Measurements from ENCODE around the gene SIGLEC10. TPM values are rescaled to one million over a fixed set of nuclear protein-coding genes. Genes with fewer than 3 reads are reported as not detected.

Gene SIGLEC10
- total RNA-seq, 1 donor from 2014 or later, result not detected

GRCh38 chr19:51365211-51365964 lies 52.1 kb downstream of the SIGLEC10 start:
- peak overlapping the region; percentile 85 for H3K4me3 Mint-ChIP-seq

DNA sequence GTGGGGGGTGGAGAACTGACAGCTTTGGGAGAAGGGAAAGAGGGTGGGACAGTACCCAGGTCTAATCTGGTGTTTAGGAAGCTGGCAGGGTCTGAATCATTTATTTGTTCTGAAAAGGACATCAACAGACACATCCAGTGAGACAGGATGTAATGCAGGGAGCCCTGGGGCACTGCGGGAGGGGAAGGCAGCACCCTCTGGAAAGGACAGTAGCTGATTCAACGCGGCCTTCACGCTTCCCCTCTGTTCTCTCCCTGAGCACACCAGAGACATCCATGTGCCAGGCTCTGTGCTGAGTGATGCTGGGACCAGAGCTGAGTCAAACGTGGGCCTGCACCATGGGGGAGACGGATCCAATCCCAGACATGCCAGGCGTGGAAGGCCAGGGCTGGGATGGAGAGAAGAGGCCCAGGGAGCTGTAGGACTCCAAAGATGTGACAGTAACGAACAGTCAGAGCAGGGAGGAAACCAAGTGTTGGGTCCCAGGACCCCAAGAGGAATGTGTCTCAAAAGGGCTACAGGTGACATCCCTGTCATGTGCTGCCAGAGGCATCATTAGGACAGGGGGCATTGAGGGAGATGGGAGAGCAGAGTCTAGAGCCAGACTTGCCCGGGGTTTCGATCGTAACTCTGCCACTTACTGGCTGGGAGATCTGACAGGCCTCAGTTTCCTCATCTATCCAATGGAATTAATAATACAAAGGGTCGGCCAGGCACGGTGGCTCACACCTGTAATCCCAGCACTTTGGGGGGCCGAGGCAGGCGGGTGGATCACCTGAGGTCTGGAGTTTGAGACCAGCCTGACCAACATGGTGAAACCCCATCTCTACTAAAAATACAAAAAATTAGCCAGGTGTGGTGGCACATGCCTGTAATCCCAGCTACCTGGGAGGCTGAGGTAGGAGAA lies 53.0 kb downstream of the SIGLEC10 start:
- Mint-ChIP-seq H3K36me3 (no peaks in the 10 kb centered on the region), H3K4me1 (peaks cover 30% of the 10 kb centered on the region), H3K4me3 (peak overlapping the region; percentile 38), H3K9me3 (no peaks in the 10 kb centered on the region), H3K27me3 (ENCODE audit: low read depth) (no peaks in the 10 kb centered on the region), H3K27ac (peak overlapping the region; percentile 34)
- no peak for DNase-seq (ENCODE audit: low spot score in 2 of 2, unreplicated experiment in 2 of 2)
- no peak for TF ChIP-seq CTCF (IDR thresholded peaks at IDR 0.05; ENCODE audit: unreplicated experiment)

More at GRCh38 chr19:51365211-51365964, 52.1 kb downstream of the SIGLEC10 start:
- Mint-ChIP-seq H3K9me3 (no peaks in the 10 kb centered on the region), H3K27ac (peak overlapping the region; percentile 91), H3K36me3 (no peaks in the 10 kb centered on the region), H3K4me1 (peaks cover 29% of the 10 kb centered on the region), H3K27me3 (ENCODE audit: low read depth) (peaks cover 2% of the 10 kb centered on the region)
- DNase-seq (ENCODE audit: low spot score in 2 of 2, unreplicated experiment in 2 of 2), result no peak
- no peak for TF ChIP-seq CTCF (IDR thresholded peaks at IDR 0.05; ENCODE audit: unreplicated experiment)

- no peak overlapping the region for H3K4me3 Mint-ChIP-seq
- H3K9me3 Mint-ChIP-seq, result no peaks in the 10 kb centered on the region
- no peak overlapping the region for H3K27ac Mint-ChIP-seq
- no peaks in the 10 kb centered on the region for H3K27me3 Mint-ChIP-seq (ENCODE audit: low read depth)
- TF ChIP-seq CTCF (IDR thresholded peaks at IDR 0.05; ENCODE audit: unreplicated experiment), result no peak
- peaks cover 30% of the 10 kb centered on the region for H3K4me1 Mint-ChIP-seq
- no peaks in the 10 kb centered on the region for H3K36me3 Mint-ChIP-seq
- DNase-seq (ENCODE audit: low spot score in 2 of 2, unreplicated experiment in 2 of 2), result no peak
These were observed 56.2 kb downstream of the SIGLEC10 start for GRCh38 chr19:51361239-51361638.

Other genes starting within 250 kb of the SIGLEC10 start
- gene CD33, start 192.6 kb downstream of the SIGLEC10 start, total RNA-seq, result not detected in 3 replicates
- not detected in 3 replicates for gene SIGLECL1, start 166.6 kb downstream of the SIGLEC10 start, total RNA-seq
- gene IGLON5, start 106.0 kb downstream of the SIGLEC10 start, total RNA-seq, result 24.9 to 25.9 TPM (median 25.1 TPM) in 3 replicates
- 8.1 to 8.9 TPM (median 8.6 TPM) in 3 replicates for gene VSIG10L, start 75.5 kb downstream of the SIGLEC10 start, total RNA-seq
- gene ETFB, start 51.3 kb downstream of the SIGLEC10 start, total RNA-seq, result 59.5 to 60.1 TPM (median 60.0 TPM) in 3 replicates
- gene CLDND2, start 48.6 kb downstream of the SIGLEC10 start, total RNA-seq, result 0.54 to 0.56 TPM in 2 of 3 replicates, not detected in the other
- not detected in 3 replicates for gene NKG7, start 45.0 kb downstream of the SIGLEC10 start, total RNA-seq
- not detected in 3 replicates for gene LIM2, start 29.7 kb downstream of the SIGLEC10 start, total RNA-seq
- 0.50 to 1.0 TPM (median 0.94 TPM) in 3 replicates for gene C19orf84, start 27.1 kb downstream of the SIGLEC10 start, total RNA-seq
- not detected in 3 replicates for gene SIGLEC8, start 40.8 kb upstream of the SIGLEC10 start, total RNA-seq
- not detected in 3 replicates for gene CEACAM18, start 60.9 kb upstream of the SIGLEC10 start, total RNA-seq
- not detected in 3 replicates for gene SIGLEC12, start 84.2 kb upstream of the SIGLEC10 start, total RNA-seq
- not detected in 3 replicates for gene SIGLEC6, start 114.0 kb upstream of the SIGLEC10 start, total RNA-seq
- gene ZNF175, start 153.6 kb upstream of the SIGLEC10 start, total RNA-seq, result 12.2 to 15.2 TPM (median 13.5 TPM) in 3 replicates
- gene SIGLEC5, start 212.8 kb upstream of the SIGLEC10 start, total RNA-seq, result not detected in 3 replicates
- not detected in 3 replicates for gene SIGLEC14, start 229.2 kb upstream of the SIGLEC10 start, total RNA-seq